Amygdala (tissue), 56 donors: ENCODE measurements around the gene DLST.
A peak's percentile ranks its signal among the peaks of the same experiment; 100 is the strongest.
"Not testable (repeated sequence)": the region's sequence is repeated elsewhere in the genome, so short reads cannot be mapped to it uniquely, and the experiment has no call there.

Source experiments
- DNase-seq, 56 donors: peaks; one replicate each; lab custom pipeline; 2025; lab: John Stamatoyannopoulos, UW

DLST gene

GRCh38 chr14:74913986-74914573, 32.4 kb downstream of the DLST start:
- peak in 37 of 56 donors; percentile 14 to 74 (median 43) for DNase-seq

- DNase-seq: no peak
Observed at GRCh38 chr14:74915426-74915825, 33.7 kb downstream of the DLST start.

GRCh38 chr14:74915826-74916225, 34.1 kb downstream of the DLST start:
- no peak for DNase-seq

- no peak for DNase-seq
Observed at GRCh38 chr14:74917178-74917543, 35.4 kb downstream of the DLST start.

- peak in 22 of 56 donors; percentile 6 to 67 (median 34) for DNase-seq
Observed at GRCh38 chr14:74917646-74918081, 35.9 kb downstream of the DLST start.

- DNase-seq: no peak
Observed at GRCh38 chr14:74918380-74918779, 36.7 kb downstream of the DLST start.

GRCh38 chr14:74919421-74920165, 37.9 kb downstream of the DLST start:
- peak in 4 of 56 donors; percentile 6 to 29 (median 12) for DNase-seq

GRCh38 chr14:74920281-74920680, 38.6 kb downstream of the DLST start:
- DNase-seq: no peak

GRCh38 chr14:74921053-74921620, 39.4 kb downstream of the DLST start:
- no peak for DNase-seq

- DNase-seq: no peak
Observed at GRCh38 chr14:74921987-74922751, 40.5 kb downstream of the DLST start.

GRCh38 chr14:74922752-74923401, 41.2 kb downstream of the DLST start, which contains the start of gene RPS6KL1:
Gene RPS6KL1, minus strand, starts transcription at chr14:74923260. Its CDS starts 1,719 bp downstream, at chr14:74921541.
- peak in 53 of 56 donors; percentile 40 to 96 (median 75) for DNase-seq

- no peak for DNase-seq
Observed at GRCh38 chr14:74924061-74924460, 42.3 kb downstream of the DLST start.

GRCh38 chr14:74927225-74927624, 45.5 kb downstream of the DLST start:
- DNase-seq: no peak

- no peak for DNase-seq
Observed at GRCh38 chr14:74929242-74929641, 47.5 kb downstream of the DLST start.

- DNase-seq: not testable (repeated sequence)
Observed at GRCh38 chr14:74931744-74932143, 50.0 kb downstream of the DLST start.

- no peak for DNase-seq
Observed at GRCh38 chr14:74932401-74932901, 50.7 kb downstream of the DLST start.

GRCh38 chr14:74932936-74933335, 51.2 kb downstream of the DLST start:
- not testable (repeated sequence) for DNase-seq

- no peak for DNase-seq
Observed at GRCh38 chr14:74934041-74934440, 52.3 kb downstream of the DLST start.

- DNase-seq: no peak
Observed at GRCh38 chr14:74934476-74935359, 53.0 kb downstream of the DLST start.
